Left renal pelvis (tissue), 4 donors: ENCODE data around the gene GNAQ. TPM values are rescaled to one million over a fixed set of nuclear protein-coding genes. Genes with fewer than 3 reads are reported as not detected.

Experiments used
- DNase-seq, 4 donors: peaks; one replicate each; pipeline ENCODE4 v3.0.0-alpha.2; 2013; ENCODE audit warnings: low read depth in 4 of 4, low spot score in 3 of 4
- polyA plus RNA-seq, 4 donors: library from polyadenylated mRNA; unstranded; fragments of 120-200 nt; gene quantifications; one replicate each; pipeline ENCODE4 v1.2.1, GENCODE V29; 2013; ENCODE audit not compliant: insufficient read length in 4 of 4

The GNAQ gene
- polyA plus RNA-seq, 4 donors = 60.6 to 75.1 (median 62.3) TPM

GRCh38 chr9:77949751-77950436 lies 81.7 kb downstream of the GNAQ start:
- no peak for DNase-seq

- no peak for DNase-seq
Observed at GRCh38 chr9:77947651-77948050, 84.0 kb downstream of the GNAQ start.

- DNase-seq = no peak
Observed at GRCh38 chr9:77946969-77947620, 84.5 kb downstream of the GNAQ start.

- DNase-seq = no peak
Observed at GRCh38 chr9:77946296-77946695, 85.3 kb downstream of the GNAQ start.

- no peak for DNase-seq
Observed at GRCh38 chr9:77945798-77946197, 85.8 kb downstream of the GNAQ start.

- no peak for DNase-seq
Observed at GRCh38 chr9:77944556-77945243, 86.9 kb downstream of the GNAQ start.

GRCh38 chr9:77943057-77943456 lies 88.6 kb downstream of the GNAQ start:
- DNase-seq = no peak

GRCh38 chr9:77939149-77939668 lies 92.4 kb downstream of the GNAQ start:
- no peak for DNase-seq

- DNase-seq = no peak
Observed at GRCh38 chr9:77938163-77938562, 93.4 kb downstream of the GNAQ start.

- no peak for DNase-seq
Observed at GRCh38 chr9:77935974-77936373, 95.6 kb downstream of the GNAQ start.

GRCh38 chr9:77935211-77935610 lies 96.4 kb downstream of the GNAQ start:
- no peak for DNase-seq

GRCh38 chr9:77933976-77934375 lies 97.6 kb downstream of the GNAQ start:
- no peak for DNase-seq

GRCh38 chr9:77933019-77933418 lies 98.6 kb downstream of the GNAQ start:
- no peak for DNase-seq

GRCh38 chr9:77929942-77930341 lies 101.7 kb downstream of the GNAQ start:
- DNase-seq = no peak

GRCh38 chr9:77927265-77927664 lies 104.3 kb downstream of the GNAQ start:
- no peak for DNase-seq

GRCh38 chr9:77926371-77926878 lies 105.2 kb downstream of the GNAQ start:
- DNase-seq = no peak

- DNase-seq = no peak
Observed at GRCh38 chr9:77922591-77922990, 109.0 kb downstream of the GNAQ start.

- DNase-seq = no peak
Observed at GRCh38 chr9:77917800-77918199, 113.8 kb downstream of the GNAQ start.

GRCh38 chr9:77916820-77917219 lies 114.8 kb downstream of the GNAQ start:
- DNase-seq = no peak

GRCh38 chr9:77916410-77916819 lies 115.2 kb downstream of the GNAQ start:
- DNase-seq = peak in 1 of 4 donors; percentile 4

- no peak for DNase-seq
Observed at GRCh38 chr9:77915744-77916143, 115.9 kb downstream of the GNAQ start.
